ENCODE data around the gene OPN1MW.

- TF ChIP-seq EZH2 (IDR thresholded peaks at IDR 0.05; ENCODE audit: low read depth, low read length, severe bottlenecking) (no peak), SUZ12 (IDR thresholded peaks at IDR 0.05; ENCODE audit: low read length) (no peak), POLR2A (IDR thresholded peaks at IDR 0.05; ENCODE audit: control extremely low read depth in 1 of 2, low read depth in 2 of 2, low read length in 2 of 2) (no peak), EP300 (IDR thresholded peaks at IDR 0.05; ENCODE audit: borderline replicate concordance in 1 of 2, low read depth in 2 of 2, low read length in 2 of 2) (no peak)
Observed at GRCh38 chrX:154135458-154136229, 46.8 kb upstream of the OPN1MW start.

All from H1 (cell line).